ENCODE results near the gene KCNK2.

The KCNK2 gene

DNA sequence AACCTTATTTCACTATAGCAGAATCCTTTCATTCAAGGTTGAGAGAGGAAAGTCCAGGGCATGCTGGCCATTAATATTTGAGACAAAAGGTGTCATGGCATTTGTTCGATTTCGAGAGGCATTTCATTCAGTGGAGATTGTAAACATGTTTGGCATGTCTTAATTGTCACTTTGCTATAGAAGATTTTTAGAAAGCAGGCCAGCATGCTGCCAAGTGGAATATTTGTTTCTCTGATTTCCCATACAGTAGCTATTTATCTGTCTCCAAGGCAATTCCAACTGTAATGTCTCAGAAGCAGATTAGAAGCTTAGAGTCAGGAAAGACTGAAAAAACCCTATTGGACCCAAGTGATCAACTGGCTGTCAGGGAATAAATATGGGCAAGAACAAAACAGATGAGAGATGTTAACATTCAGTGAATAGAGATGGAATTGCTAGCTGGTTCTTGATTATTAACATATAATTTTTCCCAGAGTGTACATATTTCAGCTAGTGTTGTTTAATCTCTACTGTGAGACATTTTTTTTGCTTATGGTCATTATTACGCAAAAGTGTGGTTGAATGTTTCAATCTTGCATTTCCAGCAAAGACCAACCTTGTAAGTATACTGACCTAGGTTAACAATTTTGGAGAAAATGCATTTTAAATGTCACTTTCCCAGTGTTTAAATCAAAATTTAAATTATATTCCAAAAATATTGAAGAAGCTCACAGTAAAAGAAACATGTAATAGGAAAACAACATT lies 174.6 kb downstream of the KCNK2 start:
- DNase-seq (ENCODE audit: low read depth) = peak; percentile 15

DNA sequence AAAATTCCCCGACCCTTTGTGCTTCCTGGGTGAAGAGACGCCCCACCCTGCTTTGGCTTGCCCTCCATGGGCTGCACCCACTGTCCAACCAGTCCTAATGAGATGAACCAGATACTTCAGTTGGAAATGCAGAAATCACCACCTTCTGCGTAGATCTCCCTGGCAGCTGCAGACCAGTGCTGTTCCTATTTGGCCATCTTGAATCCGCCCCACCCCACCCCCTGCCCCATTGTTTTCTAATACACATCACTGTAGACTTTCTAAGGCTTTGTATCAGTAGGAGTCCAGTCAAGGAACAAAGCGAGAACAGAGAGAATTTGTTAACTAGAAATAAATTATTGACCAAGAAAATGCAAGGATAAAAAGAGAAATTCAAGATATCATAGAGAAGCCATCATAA lies 178.2 kb downstream of the KCNK2 start:
- no peak for DNase-seq (ENCODE audit: low read depth)

DNA sequence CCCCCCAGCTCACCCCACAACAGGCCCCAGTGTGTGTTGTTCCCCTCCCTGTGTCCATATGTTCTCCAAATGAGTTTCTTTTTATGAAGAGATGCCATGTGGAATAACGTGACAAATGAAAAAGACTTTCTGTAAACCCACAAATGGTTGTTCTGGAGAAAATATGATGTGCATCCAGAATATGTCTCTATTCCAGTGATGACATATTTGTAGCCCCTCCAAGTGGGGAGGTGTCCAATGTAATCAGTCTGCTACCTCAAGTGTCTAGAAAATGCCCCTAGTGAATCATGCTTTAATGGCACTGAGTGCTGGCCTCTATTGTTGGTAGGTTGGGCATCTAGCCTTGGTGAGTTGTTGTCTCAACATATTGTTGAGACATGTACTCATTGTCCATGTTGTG lies 179.6 kb downstream of the KCNK2 start:
- DNase-seq (ENCODE audit: low read depth) = no peak

DNA sequence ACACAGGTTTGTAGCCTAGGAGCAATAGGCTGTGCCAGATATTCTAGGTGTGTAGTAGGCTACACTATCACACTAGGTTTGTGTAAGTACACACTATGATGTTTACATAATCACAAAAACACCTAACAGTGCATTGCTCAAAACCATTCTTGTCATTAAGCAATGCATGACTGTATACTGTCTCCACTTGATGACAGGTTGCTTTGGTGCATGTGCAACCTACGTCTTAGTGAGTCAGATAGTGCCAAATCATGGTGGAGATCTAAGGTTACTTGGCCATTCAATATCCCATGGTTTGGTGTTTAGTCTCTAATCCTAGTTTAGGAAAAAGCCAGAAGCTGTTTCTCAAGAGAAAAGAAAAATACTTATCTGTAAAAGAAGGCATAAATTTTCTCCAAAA lies 181.1 kb downstream of the KCNK2 start:
- DNase-seq (ENCODE audit: low read depth) = no peak

DNA sequence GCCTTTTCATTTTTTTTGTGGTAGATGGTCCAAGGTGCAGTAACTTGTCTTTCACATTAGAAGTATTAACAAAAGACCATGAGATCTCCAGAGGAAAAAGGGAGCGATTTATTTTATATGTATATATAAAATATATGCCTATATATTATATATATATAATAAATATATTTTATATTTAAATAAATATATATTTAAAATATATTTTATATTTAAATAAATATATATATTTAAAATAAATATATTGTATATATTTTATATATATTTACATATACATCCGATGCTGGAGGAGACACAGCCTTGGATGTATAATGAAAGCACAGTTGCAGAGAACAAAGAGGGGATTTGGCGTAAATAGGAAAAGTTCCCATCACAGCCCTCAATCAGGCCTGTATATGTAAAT lies 182.1 kb downstream of the KCNK2 start:
- DNase-seq (ENCODE audit: low read depth) = no peak

DNA sequence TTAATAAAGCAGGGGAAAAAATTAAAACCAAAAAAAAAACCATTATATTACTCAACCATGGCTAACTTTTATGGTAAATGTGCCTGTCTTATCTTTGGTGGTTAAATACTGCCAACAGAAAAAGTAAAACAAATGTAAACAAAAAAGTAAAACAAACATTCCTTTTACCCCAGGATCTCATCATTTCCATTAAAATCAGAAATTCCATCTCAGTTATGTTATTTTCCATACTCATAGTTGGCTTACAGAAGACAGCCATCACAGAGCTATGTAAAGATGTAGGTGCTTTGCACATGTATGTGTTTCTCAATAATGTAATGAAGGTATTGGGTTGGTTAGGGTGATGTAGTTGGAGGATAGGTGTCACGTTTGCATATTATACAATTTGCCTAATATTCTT lies 185.0 kb downstream of the KCNK2 start:
- DNase-seq (ENCODE audit: low read depth) = no peak

DNA sequence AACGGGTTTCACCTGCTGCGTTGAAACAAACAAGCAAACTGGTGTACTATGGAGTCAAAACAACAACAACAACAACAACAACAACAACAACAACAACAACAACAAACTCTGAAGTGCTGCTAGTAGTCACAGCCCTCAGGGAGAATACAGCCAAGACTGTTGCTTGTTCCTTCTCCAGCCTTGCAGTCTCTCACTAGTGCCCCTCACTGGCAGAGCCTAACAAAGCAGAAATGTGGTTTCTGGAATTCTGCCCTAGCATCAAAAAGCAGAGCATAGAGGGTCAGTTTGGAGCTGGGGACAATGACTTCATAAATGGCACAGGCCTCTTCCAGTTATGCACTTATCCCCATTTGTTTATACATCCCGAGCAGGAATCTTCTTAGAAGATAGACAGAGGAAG lies 187.4 kb downstream of the KCNK2 start:
- no peak for DNase-seq (ENCODE audit: low read depth)

DNA sequence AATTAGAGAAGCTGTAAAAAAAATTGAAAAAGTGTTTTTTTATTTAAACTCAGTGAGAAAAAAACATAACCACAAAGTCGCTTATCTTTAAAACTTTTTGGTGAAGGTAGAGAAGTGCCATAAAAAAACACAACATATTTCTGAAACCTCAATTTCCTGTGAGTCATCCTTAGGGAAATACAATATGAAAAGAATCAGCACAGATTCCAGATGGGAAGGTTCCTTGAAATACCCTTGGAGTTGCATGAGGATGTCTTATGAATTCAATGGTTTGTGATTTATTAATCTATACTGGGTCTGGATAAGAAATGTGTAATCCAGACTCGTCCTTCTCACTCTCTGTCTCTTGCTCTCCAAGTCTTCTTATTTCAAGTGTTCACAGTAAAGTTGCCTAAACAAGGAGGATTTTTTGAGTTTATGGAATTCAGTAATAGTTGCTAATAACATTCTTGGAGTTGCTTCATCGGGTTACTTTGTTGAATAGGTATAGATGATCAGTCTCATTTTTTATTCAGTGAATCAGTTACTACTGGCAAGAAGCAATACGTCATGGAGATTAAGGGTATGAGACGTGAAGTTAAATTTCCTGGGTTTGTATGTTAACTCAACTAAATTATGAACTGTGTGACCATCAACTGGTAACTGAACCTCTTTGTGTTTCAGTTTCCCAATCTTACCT lies 191.4 kb downstream of the KCNK2 start:
- DNase-seq (ENCODE audit: low read depth) = peak; percentile 59

DNA sequence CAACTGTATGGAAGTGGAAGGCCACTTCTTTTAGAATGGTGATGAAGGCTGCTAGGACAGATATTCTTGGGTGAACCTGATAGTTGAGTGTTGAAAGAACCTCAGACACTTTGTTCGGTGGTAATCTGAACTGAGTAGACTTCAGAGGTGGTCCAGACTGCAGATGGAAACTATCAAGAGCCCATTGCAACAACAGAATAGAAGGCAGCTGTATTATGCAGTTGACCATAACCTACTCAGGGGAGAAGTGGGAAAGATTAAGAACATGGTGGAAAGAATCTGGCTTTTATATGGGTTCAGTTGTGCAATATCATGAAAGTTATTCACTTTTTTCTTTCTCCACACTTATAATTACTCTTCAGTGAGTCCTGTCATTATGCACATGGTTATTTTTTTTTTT lies 194.0 kb downstream of the KCNK2 start:
- DNase-seq (ENCODE audit: low read depth) = no peak

DNA sequence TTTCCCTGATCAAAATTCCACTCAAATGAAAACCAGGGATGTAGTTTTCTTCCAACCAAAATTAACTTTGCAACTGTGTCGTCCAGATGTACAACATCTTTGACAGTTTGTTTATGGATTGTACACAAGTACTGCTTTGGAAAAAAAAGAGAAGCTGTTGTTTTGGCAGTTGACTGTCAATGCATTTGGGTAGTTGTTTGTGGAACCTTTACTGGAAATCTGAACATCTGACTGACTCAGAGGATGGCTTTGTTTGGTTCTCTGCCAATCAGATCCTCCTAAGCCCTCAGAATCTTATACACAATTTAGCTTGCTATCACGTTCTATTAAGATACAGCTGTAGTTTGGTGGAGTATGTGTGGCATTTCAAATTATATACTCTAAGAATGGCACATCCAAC lies 195.0 kb downstream of the KCNK2 start:
- DNase-seq (ENCODE audit: low read depth) = peak; percentile 37

DNA sequence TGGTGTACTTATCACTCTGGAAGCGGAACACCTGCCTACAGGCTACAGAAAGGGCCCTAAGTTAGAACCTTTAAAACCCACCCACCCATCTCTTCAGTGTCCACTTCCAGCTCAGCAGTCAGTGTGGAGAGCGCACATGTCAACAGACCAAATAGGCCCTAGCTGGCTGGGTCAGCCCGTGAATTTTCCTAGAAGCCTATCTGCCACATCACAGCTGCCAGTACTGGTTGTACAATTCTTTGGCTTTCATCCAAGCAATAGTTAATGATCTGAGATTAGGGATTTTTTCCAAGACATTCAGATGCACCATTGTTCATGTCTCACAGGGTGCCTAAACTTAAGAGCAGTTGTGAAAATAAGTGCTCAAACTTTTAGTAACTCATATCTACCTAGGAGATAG lies 197.1 kb downstream of the KCNK2 start:
- DNase-seq (ENCODE audit: low read depth) = no peak

DNA sequence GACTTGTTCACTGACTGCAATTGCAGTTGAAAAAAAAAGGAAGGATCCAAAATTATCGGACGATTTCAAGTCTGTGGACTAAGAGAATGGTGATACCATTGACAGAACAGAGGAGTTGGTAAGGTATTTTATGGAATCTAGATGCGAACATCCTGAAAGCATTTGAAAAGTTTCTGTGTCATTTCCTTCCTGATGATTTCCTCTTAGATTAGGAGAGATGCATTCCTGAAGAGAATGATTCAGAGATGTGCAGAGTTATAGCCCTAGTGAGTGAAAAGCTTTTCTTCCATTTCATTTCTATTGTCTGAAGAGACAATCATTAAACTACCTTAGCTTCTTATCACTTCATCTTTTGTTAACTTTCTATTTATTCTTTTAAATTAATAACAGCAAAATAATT lies 200.0 kb downstream of the KCNK2 start:
- no peak for DNase-seq (ENCODE audit: low read depth)

DNA sequence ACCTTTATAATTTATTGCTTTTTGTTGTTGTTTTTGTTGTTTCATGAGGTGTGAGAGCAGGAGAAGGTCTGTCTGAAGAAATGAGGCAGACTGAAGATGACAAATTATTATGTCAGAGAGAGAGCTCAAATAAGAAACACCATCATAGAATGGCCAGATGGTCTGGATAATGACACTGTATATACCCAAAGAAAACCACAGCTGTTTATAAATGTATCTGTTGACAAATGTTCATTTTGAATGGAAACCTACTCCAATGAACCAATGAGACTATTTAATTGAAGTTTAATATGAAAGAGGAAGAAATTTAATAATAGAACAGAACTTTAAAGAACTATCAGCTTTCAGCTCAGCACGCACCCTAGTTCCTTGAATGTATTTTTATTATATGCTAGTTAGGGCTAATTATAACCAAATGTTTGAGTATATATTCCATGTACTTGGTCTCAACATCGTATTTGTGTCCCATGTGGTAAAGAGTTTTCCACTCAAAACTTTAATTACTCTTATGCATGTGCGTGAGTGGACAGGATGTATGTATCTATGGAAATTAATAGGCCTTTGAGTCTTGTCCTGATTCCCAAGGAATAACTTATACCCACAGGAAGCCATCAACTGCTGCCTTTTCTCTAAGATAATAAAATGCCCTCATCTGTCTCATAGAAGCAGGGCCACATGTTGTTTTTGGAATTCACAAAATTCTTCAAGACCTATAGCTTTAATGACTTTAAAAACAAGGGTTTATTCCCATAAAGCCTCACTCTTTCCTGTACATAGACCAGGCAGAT lies 202.7 kb downstream of the KCNK2 start:
- DNase-seq (ENCODE audit: low read depth) = no peak

Measured in stromal cell of bone marrow (primary cell).